LNCaP clone FGC (cell line): ENCODE data around the gene ELMO1.

ENCODE experiments used
- DNase-seq: peaks from one replicate; pipeline ENCODE4 v3.0.0-alpha.2; 2011; ENCODE audit warnings: low read depth
- H3K4me3 ChIP-seq: 2 replicates; pipeline ENCODE4 v1.5.1; 2011; ENCODE audit warnings: mild to moderate bottlenecking, low read depth, low read length, control low read depth
- TF ChIP-seq, protein P1 (sequence below): IDR thresholded peaks from 2 replicates; pipeline ENCODE4 v1.5.1; 2012; ENCODE audit warnings: mild to moderate bottlenecking; ENCODE audit not compliant: control insufficient read depth, insufficient read depth; ENCODE audit errors: extremely low read depth

Gene ELMO1

GRCh38 chr7:37273891-37274290 is 174.8 kb downstream of the ELMO1 start:
- no peak overlapping the region for H3K4me3 ChIP-seq
- TF ChIP-seq, protein P1, sequence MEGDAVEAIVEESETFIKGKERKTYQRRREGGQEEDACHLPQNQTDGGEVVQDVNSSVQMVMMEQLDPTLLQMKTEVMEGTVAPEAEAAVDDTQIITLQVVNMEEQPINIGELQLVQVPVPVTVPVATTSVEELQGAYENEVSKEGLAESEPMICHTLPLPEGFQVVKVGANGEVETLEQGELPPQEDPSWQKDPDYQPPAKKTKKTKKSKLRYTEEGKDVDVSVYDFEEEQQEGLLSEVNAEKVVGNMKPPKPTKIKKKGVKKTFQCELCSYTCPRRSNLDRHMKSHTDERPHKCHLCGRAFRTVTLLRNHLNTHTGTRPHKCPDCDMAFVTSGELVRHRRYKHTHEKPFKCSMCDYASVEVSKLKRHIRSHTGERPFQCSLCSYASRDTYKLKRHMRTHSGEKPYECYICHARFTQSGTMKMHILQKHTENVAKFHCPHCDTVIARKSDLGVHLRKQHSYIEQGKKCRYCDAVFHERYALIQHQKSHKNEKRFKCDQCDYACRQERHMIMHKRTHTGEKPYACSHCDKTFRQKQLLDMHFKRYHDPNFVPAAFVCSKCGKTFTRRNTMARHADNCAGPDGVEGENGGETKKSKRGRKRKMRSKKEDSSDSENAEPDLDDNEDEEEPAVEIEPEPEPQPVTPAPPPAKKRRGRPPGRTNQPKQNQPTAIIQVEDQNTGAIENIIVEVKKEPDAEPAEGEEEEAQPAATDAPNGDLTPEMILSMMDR: no peak
- DNase-seq: no peak

DNA sequence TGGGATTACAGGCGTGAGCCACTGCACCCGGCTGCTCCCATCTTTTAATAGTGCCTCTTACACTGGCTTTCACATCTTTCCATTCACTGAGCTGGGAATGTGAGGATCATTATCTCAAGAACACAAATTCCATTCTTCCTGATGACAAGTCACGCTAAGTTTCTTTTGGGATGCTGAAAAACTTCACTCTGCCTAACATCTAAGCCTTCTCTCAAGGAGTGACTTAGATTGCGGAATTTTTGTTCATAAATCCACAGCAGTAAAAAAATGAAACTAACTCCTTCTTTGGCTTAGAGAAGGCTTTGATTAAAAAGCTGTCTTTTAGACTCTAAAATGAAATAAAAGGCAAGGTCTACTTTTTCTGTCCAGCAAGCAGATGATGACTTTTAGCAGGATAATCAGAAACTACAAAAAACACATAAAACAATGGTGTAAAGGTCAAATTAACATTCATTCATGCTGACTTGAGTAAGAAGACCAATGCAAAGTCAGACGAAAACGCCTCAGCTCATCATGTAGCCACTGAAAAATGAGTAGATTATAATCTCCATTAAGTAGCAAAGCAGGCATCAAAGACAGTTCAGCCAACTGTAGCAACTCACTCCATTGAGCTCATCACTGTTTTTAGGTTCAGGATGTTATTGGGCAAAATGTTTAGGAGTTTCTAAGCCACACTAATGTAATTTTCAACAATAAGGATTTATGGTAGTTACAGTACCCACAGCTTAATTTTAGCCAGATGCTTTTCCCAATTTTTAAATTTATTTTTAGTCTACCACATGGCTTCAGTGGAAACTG is 178.8 kb downstream of the ELMO1 start:
- DNase-seq: no peak
- TF ChIP-seq, protein P1: no peak
- H3K4me3 ChIP-seq: no peak overlapping the region

DNA sequence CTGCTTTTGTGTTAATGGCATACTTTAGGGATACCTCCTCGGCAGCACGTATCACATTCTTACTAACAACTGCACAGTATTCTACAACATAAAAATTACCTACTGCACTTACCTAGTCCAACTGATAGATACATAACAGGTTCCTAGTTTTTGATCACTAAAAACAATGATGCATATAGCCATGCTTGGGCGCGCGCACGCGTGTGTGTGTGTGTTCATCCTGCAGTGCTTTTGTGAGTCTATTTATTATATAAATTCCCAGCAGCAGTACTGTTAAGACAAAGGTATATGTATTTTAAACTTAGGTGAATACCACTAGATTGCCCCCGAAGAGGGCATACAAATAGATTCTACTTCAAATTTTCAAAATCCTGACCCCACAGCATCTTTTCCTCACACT is 181.4 kb downstream of the ELMO1 start:
- DNase-seq: no peak
- no peak overlapping the region for H3K4me3 ChIP-seq
- TF ChIP-seq, protein P1: no peak

DNA sequence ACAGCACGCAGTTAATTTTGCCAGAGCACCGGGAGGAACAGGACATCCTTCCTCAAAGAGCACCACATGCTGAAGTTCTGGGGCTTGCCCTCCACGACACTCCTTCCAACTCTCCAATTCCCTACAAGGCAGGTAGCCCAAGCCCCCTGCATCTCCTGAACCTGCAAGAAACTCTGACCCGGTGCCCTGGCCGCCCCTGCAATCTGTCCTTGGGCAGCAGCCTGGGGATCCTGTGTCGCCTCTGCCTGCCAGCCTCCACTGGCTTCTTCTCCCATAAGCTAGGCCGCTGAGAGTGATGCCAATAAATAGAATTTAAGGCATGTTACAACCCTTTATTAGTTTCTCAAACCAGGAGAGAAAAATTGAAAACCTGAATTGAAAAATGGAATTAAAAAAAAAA is 182.8 kb downstream of the ELMO1 start:
- H3K4me3 ChIP-seq: no peak overlapping the region
- no peak for DNase-seq
- TF ChIP-seq, protein P1: no peak

DNA sequence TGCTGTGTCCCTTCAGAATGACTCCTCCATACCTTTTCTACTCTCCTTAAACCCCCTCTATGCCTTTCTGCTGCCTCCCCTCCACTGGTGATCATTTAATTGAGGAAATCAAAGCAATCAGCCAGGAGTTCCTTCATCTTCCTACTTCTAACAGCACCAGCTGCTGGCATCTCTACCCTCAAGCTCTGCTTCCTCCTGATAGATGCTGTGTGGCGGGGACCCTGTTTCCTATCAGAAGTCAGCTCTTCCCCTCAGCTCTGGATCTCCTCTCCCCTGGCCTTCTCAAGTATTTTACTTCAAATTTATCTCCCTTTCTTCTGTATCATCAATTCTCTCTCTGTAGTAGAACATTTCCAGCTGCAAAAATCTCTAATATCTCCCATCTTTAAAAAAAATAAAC is 183.7 kb downstream of the ELMO1 start:
- TF ChIP-seq, protein P1: no peak
- no peak overlapping the region for H3K4me3 ChIP-seq
- no peak for DNase-seq

- TF ChIP-seq, protein P1: no peak
- no peak for DNase-seq
These were observed 186.5 kb downstream of the ELMO1 start for GRCh38 chr7:37262181-37262580.

DNA sequence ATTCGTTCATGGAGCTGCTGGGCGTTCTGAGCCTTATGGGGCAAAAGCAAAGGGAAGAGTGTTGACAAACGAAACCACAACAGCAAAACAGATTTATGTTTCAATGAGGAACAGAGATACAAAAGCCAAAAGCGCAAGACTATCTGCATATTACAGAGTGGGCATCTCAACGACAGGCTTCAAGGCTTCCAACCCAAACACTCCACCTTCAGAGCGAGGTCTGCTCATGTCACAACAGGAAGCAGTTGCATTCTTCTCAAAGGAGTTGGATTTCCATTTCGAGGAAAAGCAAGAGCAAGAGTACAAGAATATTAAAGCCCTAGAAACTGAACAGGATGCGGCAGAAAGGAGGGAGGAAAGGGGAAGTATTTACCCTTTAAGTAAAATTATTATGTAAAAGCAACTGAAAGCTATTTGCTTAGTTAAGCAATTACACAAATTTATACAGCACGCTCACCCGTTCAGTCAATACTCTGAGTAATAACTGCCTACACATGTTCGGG is 189.3 kb downstream of the ELMO1 start:
- no peak for DNase-seq
- H3K4me3 ChIP-seq: no peak overlapping the region
- TF ChIP-seq, protein P1: no peak

More at GRCh38 chr7:37262181-37262580, 186.5 kb downstream of the ELMO1 start:
- no peak overlapping the region for H3K4me3 ChIP-seq
